Measurements from ENCODE around the gene SARS2.

The SARS2 gene

DNA sequence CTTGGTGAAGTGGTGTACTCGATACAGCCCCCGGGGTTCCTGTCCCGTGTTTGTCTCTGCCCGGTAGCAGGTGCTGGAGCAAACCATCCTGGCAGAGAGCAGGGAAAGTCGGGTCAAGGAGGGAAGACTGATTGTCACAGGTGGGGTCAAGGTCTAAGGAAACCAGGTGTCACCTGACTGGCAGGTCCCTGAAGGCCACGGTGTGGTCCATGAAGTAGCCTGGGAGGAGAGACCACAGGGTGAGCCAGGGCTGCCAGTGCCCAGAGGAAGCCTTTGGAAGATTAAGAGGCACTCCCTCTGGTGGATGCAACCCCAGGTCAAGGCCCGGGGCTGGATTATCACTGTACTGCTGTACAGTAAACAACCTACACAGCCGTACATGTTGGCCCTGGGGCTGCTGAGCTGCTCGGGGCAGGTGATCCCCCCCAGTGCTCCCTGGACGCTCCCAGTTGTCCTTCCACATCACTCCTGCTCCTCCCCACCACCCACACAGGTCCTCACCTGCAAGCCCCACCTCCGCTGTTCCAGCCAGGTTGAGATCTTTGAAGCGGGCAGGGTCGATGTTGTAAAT lies 12.6 kb downstream of the SARS2 start:
- H3F3A ChIP-seq (ENCODE audit: insufficient read depth, low read length): no peaks in the 10 kb centered on the region
- H3K27ac ChIP-seq (ENCODE audit: low read depth, low read length, poor library complexity, severe bottlenecking): no peak overlapping the region
- peaks cover 17% of the 10 kb centered on the region for H3K36me3 ChIP-seq (ENCODE audit: insufficient read depth, low read length)
- no peaks in the 10 kb centered on the region for H3K4me1 ChIP-seq (ENCODE audit: insufficient read depth, low read length, severe bottlenecking)
- no peak overlapping the region for H3K4me3 ChIP-seq (ENCODE audit: low read depth, low read length, poor library complexity, severe bottlenecking)
- H3K9me2 ChIP-seq (ENCODE audit: low read depth, low read length): no peaks in the 10 kb centered on the region
- no peaks in the 10 kb centered on the region for H3K9me3 ChIP-seq (ENCODE audit: low read length)
- H3K79me2 ChIP-seq (ENCODE audit: insufficient read depth, low read length): no peaks in the 10 kb centered on the region
- H3K27me3 ChIP-seq (ENCODE audit: insufficient read depth, low read length): no peaks in the 10 kb centered on the region
- no peak overlapping the region for H2AFZ ChIP-seq (ENCODE audit: low read length)
- no peak overlapping the region for H3K4me2 ChIP-seq (ENCODE audit: low read length)
- no peak overlapping the region for H3K9ac ChIP-seq (ENCODE audit: low read length)
- H4K20me1 ChIP-seq (ENCODE audit: insufficient read depth, low read length): no peaks in the 10 kb centered on the region
- TF ChIP-seq EZH2 (IDR thresholded peaks at IDR 0.05; ENCODE audit: borderline replicate concordance, low read length): no peak
- TF ChIP-seq, protein P1, sequence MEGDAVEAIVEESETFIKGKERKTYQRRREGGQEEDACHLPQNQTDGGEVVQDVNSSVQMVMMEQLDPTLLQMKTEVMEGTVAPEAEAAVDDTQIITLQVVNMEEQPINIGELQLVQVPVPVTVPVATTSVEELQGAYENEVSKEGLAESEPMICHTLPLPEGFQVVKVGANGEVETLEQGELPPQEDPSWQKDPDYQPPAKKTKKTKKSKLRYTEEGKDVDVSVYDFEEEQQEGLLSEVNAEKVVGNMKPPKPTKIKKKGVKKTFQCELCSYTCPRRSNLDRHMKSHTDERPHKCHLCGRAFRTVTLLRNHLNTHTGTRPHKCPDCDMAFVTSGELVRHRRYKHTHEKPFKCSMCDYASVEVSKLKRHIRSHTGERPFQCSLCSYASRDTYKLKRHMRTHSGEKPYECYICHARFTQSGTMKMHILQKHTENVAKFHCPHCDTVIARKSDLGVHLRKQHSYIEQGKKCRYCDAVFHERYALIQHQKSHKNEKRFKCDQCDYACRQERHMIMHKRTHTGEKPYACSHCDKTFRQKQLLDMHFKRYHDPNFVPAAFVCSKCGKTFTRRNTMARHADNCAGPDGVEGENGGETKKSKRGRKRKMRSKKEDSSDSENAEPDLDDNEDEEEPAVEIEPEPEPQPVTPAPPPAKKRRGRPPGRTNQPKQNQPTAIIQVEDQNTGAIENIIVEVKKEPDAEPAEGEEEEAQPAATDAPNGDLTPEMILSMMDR (IDR thresholded peaks at IDR 0.05; ENCODE audit: low read length): no peak

DNA sequence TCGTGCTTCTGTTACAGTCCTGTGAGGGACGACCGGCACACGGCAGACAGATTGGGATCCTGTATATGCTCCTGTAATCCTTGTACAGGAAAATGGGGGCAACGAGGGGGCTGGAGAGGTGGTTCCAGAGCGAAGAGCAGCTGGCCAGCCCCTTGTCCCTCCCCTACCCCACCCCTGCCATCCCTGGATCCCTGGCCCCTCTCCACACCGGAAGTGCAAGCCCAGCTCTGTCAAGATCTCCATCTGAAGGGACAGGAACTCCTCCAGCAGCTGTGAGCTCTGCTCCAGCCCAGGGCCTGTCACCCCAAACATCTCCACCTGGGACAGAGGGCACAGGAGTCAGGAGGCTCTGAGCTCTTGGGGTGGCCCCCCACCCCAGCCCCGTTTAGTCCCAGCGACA lies 13.0 kb downstream of the SARS2 start:
- Histone ChIP-seq H3K9me3 (ENCODE audit: low read length) (no peaks in the 10 kb centered on the region), H3K27ac (ENCODE audit: low read depth, low read length, poor library complexity, severe bottlenecking) (no peak overlapping the region), H3K36me3 (ENCODE audit: insufficient read depth, low read length) (peaks cover 16% of the 10 kb centered on the region), H3K9me2 (ENCODE audit: low read depth, low read length) (no peaks in the 10 kb centered on the region), H4K20me1 (ENCODE audit: insufficient read depth, low read length) (no peaks in the 10 kb centered on the region), H3K27me3 (ENCODE audit: insufficient read depth, low read length) (no peaks in the 10 kb centered on the region), H2AFZ (ENCODE audit: low read length) (no peak overlapping the region), H3K4me2 (ENCODE audit: low read length) (no peak overlapping the region), H3F3A (ENCODE audit: insufficient read depth, low read length) (no peaks in the 10 kb centered on the region), H3K4me1 (ENCODE audit: insufficient read depth, low read length, severe bottlenecking) (no peaks in the 10 kb centered on the region), H3K4me3 (ENCODE audit: low read depth, low read length, poor library complexity, severe bottlenecking) (no peak overlapping the region), H3K9ac (ENCODE audit: low read length) (no peak overlapping the region), H3K79me2 (ENCODE audit: insufficient read depth, low read length) (no peaks in the 10 kb centered on the region)
- TF ChIP-seq, protein P1 (IDR thresholded peaks at IDR 0.05; ENCODE audit: low read length): no peak
- TF ChIP-seq EZH2 (IDR thresholded peaks at IDR 0.05; ENCODE audit: borderline replicate concordance, low read length): no peak

DNA sequence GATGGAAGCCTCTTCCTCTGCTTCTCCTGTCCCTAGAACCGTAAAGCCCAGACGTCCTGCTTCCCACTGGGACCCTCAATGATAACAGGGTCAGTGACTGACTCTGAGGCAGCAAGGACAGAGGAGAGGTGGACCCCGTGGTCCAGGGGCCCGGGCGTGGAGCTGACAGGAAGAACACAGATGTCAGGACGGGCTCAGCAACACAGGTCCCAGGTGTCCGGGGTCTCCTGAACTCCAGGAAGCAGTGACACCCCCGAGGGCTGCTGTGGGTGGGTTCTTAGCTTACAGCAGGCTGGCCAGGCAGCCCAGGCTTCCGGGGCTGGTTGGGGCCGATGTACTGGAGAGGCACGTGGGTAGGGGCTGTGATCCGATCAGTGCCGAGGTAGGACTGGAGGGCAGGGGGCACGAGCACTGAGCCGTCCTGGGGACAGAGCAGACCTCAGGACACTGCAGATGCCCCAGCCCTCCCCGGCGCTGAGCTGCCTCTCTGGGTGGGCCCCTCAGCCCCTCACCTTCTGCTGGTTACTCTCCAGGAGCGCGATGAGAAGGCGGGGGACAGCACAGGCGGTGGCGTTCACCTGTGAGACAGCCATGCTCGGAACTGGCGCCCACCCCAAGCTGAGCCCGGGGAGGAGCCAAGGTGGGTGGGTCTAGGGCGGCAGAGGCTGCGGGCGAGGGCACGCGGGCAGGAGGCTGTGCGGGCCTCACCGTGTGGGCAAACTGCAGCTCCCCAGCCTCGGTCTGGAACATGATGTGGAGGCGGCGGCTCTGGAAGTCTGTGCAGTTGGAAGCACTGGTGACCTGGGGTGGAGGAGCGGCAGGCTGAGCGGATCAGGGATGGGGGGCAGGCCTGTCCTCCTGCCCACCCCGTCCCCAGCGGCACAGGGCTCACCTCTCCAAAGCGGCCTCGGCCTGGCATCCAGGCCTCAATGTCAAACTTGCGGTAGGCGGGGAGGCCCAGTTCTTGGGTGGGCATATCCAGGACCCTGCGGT lies 14.9 kb downstream of the SARS2 start:
- Histone ChIP-seq H3K9me3 (ENCODE audit: low read length) (no peaks in the 10 kb centered on the region), H2AFZ (ENCODE audit: low read length) (no peak overlapping the region), H4K20me1 (ENCODE audit: insufficient read depth, low read length) (no peaks in the 10 kb centered on the region), H3F3A (ENCODE audit: insufficient read depth, low read length) (no peaks in the 10 kb centered on the region), H3K79me2 (ENCODE audit: insufficient read depth, low read length) (no peaks in the 10 kb centered on the region), H3K4me1 (ENCODE audit: insufficient read depth, low read length, severe bottlenecking) (no peaks in the 10 kb centered on the region), H3K9ac (ENCODE audit: low read length) (no peak overlapping the region), H3K4me3 (ENCODE audit: low read depth, low read length, poor library complexity, severe bottlenecking) (no peak overlapping the region), H3K4me2 (ENCODE audit: low read length) (no peak overlapping the region), H3K36me3 (ENCODE audit: insufficient read depth, low read length) (peaks cover 3% of the 10 kb centered on the region; the same call in 1 of the 2 replicates), H3K27ac (ENCODE audit: low read depth, low read length, poor library complexity, severe bottlenecking) (no peak overlapping the region), H3K9me2 (ENCODE audit: low read depth, low read length) (no peaks in the 10 kb centered on the region), H3K27me3 (ENCODE audit: insufficient read depth, low read length) (no peaks in the 10 kb centered on the region)
- TF ChIP-seq EZH2 (IDR thresholded peaks at IDR 0.05; ENCODE audit: borderline replicate concordance, low read length): no peak
- TF ChIP-seq, protein P1 (IDR thresholded peaks at IDR 0.05; ENCODE audit: low read length): no peak

All from OCI-LY1 (cell line).